CD4-positive, alpha-beta T cell (primary cell): Measurements from ENCODE around the gene ZRSR2. TPM values are rescaled to one million over a fixed set of nuclear protein-coding genes. Genes with fewer than 3 reads are reported as not detected.

ENCODE experiments used
- ATAC-seq: fragments of 200-7000 bp; cut with Tn5 transposase; one replicate; pipeline ENCODE4 v1.10.0; 2022; ENCODE audit warnings: mild to moderate bottlenecking; ENCODE audit not compliant: poor library complexity
- CTCF ChIA-PET: fragments of 350-600 bp; sonication (Branson Sonifier 250); formaldehyde crosslinking; loops from one replicate; lab custom pipeline; 2021; ENCODE audit warnings: antibody characterized with exemption, inconsistent platforms; lab: Charles Lee
- POLR2A ChIA-PET: fragments of 350-600 bp; sonication (Branson Sonifier 250); formaldehyde crosslinking; loops from one replicate; lab custom pipeline; 2021; ENCODE audit warnings: antibody characterized with exemption, inconsistent platforms; lab: Charles Lee
- DNase-seq, 14 experiments: peaks; one replicate each; pipeline ENCODE4 v3.0.0-alpha.2; 2013 to 2020; ENCODE audit warnings: mixed read lengths in 2 of 14
- H3K27ac ChIP-seq, 2 donors: one replicate each; pipeline versions ENCODE4 v1.5.1 to v1.7.0; 2013; ENCODE audit warnings: low read length in 2 of 2, low read depth in 1 of 2, mild to moderate bottlenecking in 1 of 2
- H3K27me3 ChIP-seq, 2 experiments: 1 replicate in 1 of 2; 2 replicates in 1 of 2; pipeline versions ENCODE4 v1.6.1 to v1.7.0; 2013; ENCODE audit warnings: low read length in 2 of 2, control low read depth in 1 of 2, mild to moderate bottlenecking in 1 of 2, moderate library complexity in 1 of 2; ENCODE audit not compliant: insufficient read depth in 2 of 2, control insufficient read depth in 1 of 2
- H3K36me3 ChIP-seq: one replicate; pipeline ENCODE4 v1.6.1; 2013; ENCODE audit warnings: low read length, control low read depth; ENCODE audit not compliant: insufficient read depth
- H3K4me1 ChIP-seq: one replicate; pipeline ENCODE4 v1.6.1; 2013; ENCODE audit warnings: low read length, control low read depth; ENCODE audit not compliant: insufficient read depth
- H3K4me3 ChIP-seq: one replicate; pipeline ENCODE4 v1.5.1; 2013; ENCODE audit warnings: mild to moderate bottlenecking, low read length, moderate library complexity
- H3K9me3 ChIP-seq, 2 experiments: 1 replicate in 1 of 2; 2 replicates in 1 of 2; pipeline versions ENCODE4 v1.6.1 to v1.7.0; 2013; ENCODE audit warnings: low read length in 2 of 2, mild to moderate bottlenecking in 2 of 2, control low read depth in 1 of 2, moderate library complexity in 1 of 2; ENCODE audit not compliant: control insufficient read depth in 1 of 2, insufficient read depth in 1 of 2
- H3K27ac Mint-ChIP-seq: one replicate; pipeline ENCODE4 v1.8.0; 2020; ENCODE audit warnings: mixed read lengths
- H3K27me3 Mint-ChIP-seq: one replicate; pipeline ENCODE4 v1.8.0; 2021; ENCODE audit warnings: mixed read lengths
- H3K36me3 Mint-ChIP-seq: one replicate; pipeline ENCODE4 v1.8.0; 2021; ENCODE audit warnings: low read depth, mixed read lengths
- H3K4me1 Mint-ChIP-seq: one replicate; pipeline ENCODE4 v1.8.0; 2021; ENCODE audit warnings: low read depth, mixed read lengths
- H3K4me3 Mint-ChIP-seq: one replicate; pipeline ENCODE4 v1.8.0; 2020; ENCODE audit warnings: mild to moderate bottlenecking, mixed read lengths
- H3K9me3 Mint-ChIP-seq: one replicate; pipeline ENCODE4 v1.8.0; 2020; ENCODE audit warnings: mixed read lengths
- CTCF ChIP-seq: fragments of 200-600 bp; IDR thresholded peaks from one replicate; pipeline ENCODE4 v1.8.0; 2022; ENCODE audit warnings: antibody characterized with exemption, mild to moderate bottlenecking
- intact Hi-C, 2 experiments: fragments of 100-400 bp; cut with DNase I in 1 of 2; cut with micrococcal nuclease in 1 of 2; formaldehyde crosslinking; loops; one replicate each; pipeline versions ENCODE4 v1.15.1 to v1.9.0; 2023 to 2025; cut with DNase I, micrococcal nuclease
- total RNA-seq, 174 experiments: library from RNA in 2 of 174; stranded (reverse) in 2 of 174; gene quantifications; one replicate each; pipeline ENCODE4 v1.2.3 and lab custom pipeline; 2021 to 2026

ZRSR2 gene
- total RNA-seq, 2 experiments from 2014 or later: 18.4 to 21.1 TPM

GRCh38 chrX:15855568-15856221 lies 65.4 kb downstream of the ZRSR2 start:
- Histone ChIP-seq H3K9me3 (no peaks in the 10 kb centered on the region), H3K27me3 (no peaks in the 10 kb centered on the region), H3K4me1 (peaks cover 5% of the 10 kb centered on the region), H3K27ac (peak overlapping the region; percentile 87 to 89), H3K4me3 (peak overlapping the region; percentile 81), H3K36me3 (no peaks in the 10 kb centered on the region)
- ATAC-seq (no peak), DNase-seq (peak in 3 of 14 experiments; percentile 5 to 15 (median 13))
- Mint-ChIP-seq H3K27ac (peak overlapping the region; percentile 100), H3K4me1 (peaks cover 31% of the 10 kb centered on the region), H3K27me3 (no peaks in the 10 kb centered on the region), H3K9me3 (no peaks in the 10 kb centered on the region), H3K4me3 (peak overlapping the region; percentile 97), H3K36me3 (peaks cover 18% of the 10 kb centered on the region)
- POLR2A ChIA-PET: interaction anchor here (0.7 to 2.7 kb wide), 19 partner anchors 11 to 1027 kb away, joined by 3 to 44 read pairs (median 4); partner anchors contain the start of genes CA5B, PIGA and ZRSR2
- TF ChIP-seq CTCF: no peak
- CTCF ChIA-PET: interaction anchor here (1.0 kb wide), 2 partner anchors 98 to 181 kb away, joined by 3 read pairs; no protein-coding TSS in a partner anchor
- intact Hi-C loops: loop anchor here (1.0 to 10.0 kb wide), 7 partner anchors 119 to 1009 kb away; partner anchors contain the start of genes CTPS2 (in 1 of the 2), PIGA (in 1 of the 2), SYAP1 (in 1 of the 2) and TXLNG (in 1 of the 2)

GRCh38 chrX:15856222-15856587 lies 65.9 kb downstream of the ZRSR2 start:
- H3K36me3 Mint-ChIP-seq: peaks cover 13% of the 10 kb centered on the region

GRCh38 chrX:15856636-15857035 lies 66.4 kb downstream of the ZRSR2 start:
- Histone ChIP-seq H3K36me3 (no peaks in the 10 kb centered on the region), H3K4me3 (no peak overlapping the region), H3K27ac (no peak overlapping the region), H3K27me3 (no peaks in the 10 kb centered on the region), H3K4me1 (peaks cover 5% of the 10 kb centered on the region), H3K9me3 (no peaks in the 10 kb centered on the region)
- peaks cover 22% of the 10 kb centered on the region for H3K4me1 Mint-ChIP-seq
- DNase-seq (no peak), ATAC-seq (no peak)
- no peak for TF ChIP-seq CTCF
- CTCF ChIA-PET: no interaction called here
- peaks cover 9% of the 10 kb centered on the region for H3K36me3 Mint-ChIP-seq
- peak overlapping the region; percentile 51 for H3K4me3 Mint-ChIP-seq
- POLR2A ChIA-PET: interaction anchor here (2.7 kb wide), 1 partner anchor 118 kb away, joined by 44 read pairs; the partner anchor contains the start of gene CA5B
- no peaks in the 10 kb centered on the region for H3K27me3 Mint-ChIP-seq
- intact Hi-C loops: loop anchor here in 1 of 2 experiments (1.0 to 10.0 kb wide), 5 partner anchors 181 to 1008 kb away; partner anchors contain the start of genes CTPS2, PIGA, SYAP1 and TXLNG
- H3K27ac Mint-ChIP-seq: peak overlapping the region; percentile 100
- no peaks in the 10 kb centered on the region for H3K9me3 Mint-ChIP-seq

More at GRCh38 chrX:15856222-15856587, 65.9 kb downstream of the ZRSR2 start:
- no peaks in the 10 kb centered on the region for H3K9me3 ChIP-seq
- ATAC-seq (no peak), DNase-seq (peak in 2 of 14 experiments; percentile 8 to 17)
- no peak overlapping the region for H3K27ac ChIP-seq
- peaks cover 5% of the 10 kb centered on the region for H3K4me1 ChIP-seq
- Mint-ChIP-seq H3K27ac (peak overlapping the region; percentile 100), H3K9me3 (no peaks in the 10 kb centered on the region), H3K4me1 (peaks cover 26% of the 10 kb centered on the region), H3K27me3 (no peaks in the 10 kb centered on the region), H3K4me3 (peak overlapping the region; percentile 97)
- no peaks in the 10 kb centered on the region for H3K27me3 ChIP-seq
- intact Hi-C loops: loop anchor here in 1 of 2 experiments (1.0 to 10.0 kb wide), 5 partner anchors 181 to 1009 kb away; partner anchors contain the start of genes CTPS2, PIGA, SYAP1 and TXLNG
- TF ChIP-seq CTCF: no peak
- ChIA-PET CTCF (no interaction called here), POLR2A (interaction anchor here (1.6 to 2.7 kb wide), 3 partner anchors 96 to 181 kb away, joined by 4 to 44 read pairs (median 19); partner anchors contain the start of gene CA5B)
- no peak overlapping the region for H3K4me3 ChIP-seq
- H3K36me3 ChIP-seq: no peaks in the 10 kb centered on the region
